Skeletal muscle cell (primary cell): ENCODE results near the gene ASAP2.

Experiments used
- DNase-seq: peaks from one replicate; pipeline ENCODE4 v3.0.0-alpha.2; 2010; ENCODE audit warnings: low read depth
- H3K4me3 ChIP-seq: 2 replicates; pipeline ENCODE4 v1.5.1; 2011; ENCODE audit warnings: low read depth, mild to moderate bottlenecking, control low read depth, low read length, moderate library complexity

ASAP2 gene

DNA sequence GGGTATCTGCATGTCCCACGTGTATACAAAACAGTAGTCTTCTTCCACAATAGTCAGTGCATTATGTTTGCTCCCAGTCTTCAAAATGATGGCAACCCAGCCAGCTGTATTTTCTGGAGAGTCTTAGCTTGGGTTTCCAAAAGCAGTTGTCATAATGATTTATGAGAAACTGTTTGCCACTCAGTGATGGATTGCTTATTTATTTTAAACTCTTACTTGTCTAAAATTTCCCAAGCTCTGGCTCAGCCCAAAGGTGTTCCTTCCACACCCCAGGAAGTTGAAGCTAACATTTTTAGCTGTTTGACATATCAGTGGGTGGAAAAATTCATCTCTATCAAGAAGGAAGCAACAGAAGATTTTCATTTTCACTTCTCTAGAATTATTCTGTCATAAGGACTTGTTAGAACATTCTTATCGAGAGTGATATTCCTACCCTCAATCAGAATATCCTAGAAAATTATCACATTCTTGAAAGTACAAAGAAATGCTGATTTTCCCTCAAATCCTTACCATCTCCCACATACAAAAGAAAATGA is 78.8 kb downstream of the ASAP2 start:
- no peak for DNase-seq
- no peak overlapping the region for H3K4me3 ChIP-seq

DNA sequence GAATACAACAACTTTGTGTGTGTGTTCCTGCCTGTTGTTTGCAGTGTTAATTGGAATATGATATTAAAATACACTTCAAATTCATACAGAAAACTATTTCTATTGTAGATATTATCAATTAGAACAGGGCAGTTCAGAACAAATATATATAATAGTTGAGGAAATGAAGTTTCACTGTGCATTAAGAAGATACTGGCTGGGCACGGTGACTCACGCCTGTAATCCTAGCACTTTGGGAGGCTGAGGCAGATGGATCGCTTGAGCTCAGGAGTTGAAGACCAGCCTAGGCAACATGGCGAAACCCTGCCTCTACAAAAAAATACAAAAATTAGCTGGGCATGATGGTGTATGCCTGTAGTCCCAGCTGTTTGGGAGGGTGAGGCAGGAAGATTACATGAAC is 79.3 kb downstream of the ASAP2 start:
- DNase-seq: no peak
- no peak overlapping the region for H3K4me3 ChIP-seq

DNA sequence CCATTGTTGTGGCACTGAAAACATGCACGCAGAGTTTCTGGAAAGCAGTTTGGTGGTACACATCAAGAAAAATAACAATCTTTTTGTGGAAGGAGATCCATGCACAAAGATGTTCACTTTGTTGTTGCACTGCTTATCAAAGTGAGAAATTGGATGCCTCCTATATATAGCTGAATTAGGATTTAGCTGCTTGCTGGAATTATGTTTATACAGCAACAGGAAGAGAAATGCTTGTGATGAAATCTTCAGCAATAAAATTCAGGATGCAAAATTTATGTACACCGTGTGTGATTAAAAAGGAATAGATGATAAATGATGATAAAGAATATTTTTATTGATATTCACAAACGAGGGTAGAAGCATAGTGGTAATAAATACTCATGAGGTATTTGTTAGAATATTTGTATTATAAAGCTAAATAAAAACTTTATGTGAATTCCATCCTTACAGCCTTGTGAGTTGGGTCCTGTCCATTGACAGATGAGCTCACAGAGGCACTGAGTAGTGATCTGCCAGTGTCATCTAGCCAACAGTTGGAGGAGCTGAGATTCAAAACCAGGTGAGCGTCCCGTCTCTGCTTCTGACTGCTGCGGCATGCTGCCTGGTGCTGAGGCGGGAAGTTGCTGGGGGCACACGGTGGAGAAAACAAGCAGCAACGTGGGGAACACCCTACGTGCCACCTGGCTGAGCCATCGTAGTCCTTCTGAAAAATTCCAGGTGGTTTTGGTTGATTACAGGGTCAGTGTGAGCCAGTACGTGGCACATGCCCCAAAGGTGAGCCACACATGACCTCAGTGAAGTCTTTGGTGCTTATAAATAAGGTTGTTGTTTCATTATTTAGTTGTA is 80.2 kb downstream of the ASAP2 start:
- no peak overlapping the region for H3K4me3 ChIP-seq
- no peak for DNase-seq

DNA sequence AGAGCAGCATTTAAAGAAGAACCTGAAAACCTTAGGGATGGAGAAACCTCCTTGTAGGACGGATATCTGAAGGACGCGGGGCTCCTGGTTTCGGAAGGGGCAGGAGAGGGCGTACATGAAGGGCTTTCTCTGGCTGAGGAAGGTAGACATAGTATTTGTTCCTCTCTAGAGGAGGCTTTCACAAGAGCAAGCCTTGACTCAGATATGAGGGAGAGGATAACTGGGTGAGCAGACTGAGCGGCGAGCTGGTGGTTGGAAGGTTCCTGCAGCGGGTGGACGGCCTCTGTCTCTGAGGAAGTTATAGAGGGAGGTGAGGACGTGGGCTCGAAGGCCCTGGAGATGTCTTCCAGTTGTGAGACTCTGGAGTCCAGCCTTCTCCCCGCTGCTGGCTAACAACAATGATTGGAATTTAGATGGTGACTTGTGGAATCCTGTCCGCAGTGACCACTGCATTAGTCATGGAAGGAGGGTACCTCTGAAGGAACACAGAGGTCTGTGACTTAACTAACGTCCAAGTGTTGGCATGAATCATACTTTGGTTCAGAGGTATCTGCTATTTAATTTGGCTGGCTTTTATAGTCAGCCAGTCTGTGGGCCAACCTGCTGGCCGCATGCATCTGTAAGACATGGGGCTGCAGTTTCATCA is 80.9 kb downstream of the ASAP2 start:
- peak; percentile 97 for DNase-seq
- no peak overlapping the region for H3K4me3 ChIP-seq

DNA sequence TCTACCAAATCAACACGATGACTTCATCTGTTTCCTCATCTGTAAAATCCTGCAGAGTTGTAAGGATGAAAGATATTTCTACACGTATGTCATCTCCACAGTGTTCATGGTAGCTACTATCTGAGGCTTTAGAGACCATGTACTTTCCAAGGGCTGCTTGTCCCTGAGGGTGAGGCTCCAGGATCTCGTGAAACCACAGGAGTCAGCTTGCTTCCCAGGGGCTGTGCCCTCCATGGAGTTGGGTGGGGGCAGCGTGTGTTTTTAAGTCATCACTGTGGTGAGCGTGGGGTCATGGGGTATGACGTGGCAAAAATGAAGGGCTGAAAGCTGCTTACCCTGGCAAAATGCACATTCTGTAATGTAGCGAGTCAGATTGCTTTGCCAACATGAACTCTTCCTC is 81.6 kb downstream of the ASAP2 start:
- no peak overlapping the region for H3K4me3 ChIP-seq
- DNase-seq: peak; percentile 98

DNA sequence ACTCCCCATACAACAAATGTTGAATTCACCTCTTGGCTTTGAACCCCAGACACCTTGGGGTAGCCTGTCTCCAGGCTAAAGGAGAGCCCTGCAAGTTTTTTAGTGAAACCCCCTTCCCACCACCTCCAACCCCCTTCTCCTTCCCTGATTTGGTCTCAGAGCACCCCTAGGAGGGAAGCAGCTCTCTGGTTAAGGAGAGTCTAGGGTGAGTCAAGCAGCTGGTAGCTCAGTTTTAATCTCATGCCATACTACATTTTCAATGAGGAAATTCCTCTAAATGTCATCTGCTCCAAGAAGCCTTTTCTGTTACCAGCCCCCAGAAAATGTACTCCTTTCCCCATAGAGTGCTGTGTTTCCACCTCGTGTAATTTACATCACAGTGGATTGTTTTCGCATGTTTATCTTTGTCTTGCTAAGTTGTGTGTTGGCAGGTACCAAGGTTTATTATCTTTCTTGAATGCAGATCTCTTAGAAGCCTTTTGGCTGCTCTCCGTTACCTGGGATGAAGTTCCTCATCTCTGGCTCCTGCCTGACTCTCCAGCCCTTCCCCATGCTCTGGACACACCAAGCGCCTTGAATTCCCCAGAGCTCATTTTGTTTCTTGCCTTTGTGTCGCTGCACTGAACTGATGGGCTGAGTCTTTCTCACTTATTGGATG is 82.2 kb downstream of the ASAP2 start:
- no peak overlapping the region for H3K4me3 ChIP-seq
- DNase-seq: no peak

DNA sequence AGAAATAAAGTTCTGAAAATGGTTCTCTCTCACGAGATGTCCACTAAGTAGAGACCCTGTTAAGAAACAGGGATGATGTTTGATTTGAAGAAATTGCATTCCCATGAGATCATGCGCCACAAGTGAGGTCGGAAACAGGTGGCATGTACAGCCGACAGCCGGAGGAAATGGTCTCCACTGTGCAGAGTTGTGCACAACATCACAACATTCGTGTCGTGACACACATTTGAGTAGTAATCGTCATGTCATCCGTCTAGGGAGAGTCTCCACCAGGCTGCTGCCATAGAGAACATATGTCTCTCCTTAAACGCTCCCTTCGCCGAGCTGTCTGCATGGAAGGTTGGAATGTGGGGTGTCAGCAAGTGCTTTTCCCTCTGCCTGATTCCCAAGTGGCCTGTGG is 84.7 kb downstream of the ASAP2 start:
- no peak for DNase-seq
- no peak overlapping the region for H3K4me3 ChIP-seq

DNA sequence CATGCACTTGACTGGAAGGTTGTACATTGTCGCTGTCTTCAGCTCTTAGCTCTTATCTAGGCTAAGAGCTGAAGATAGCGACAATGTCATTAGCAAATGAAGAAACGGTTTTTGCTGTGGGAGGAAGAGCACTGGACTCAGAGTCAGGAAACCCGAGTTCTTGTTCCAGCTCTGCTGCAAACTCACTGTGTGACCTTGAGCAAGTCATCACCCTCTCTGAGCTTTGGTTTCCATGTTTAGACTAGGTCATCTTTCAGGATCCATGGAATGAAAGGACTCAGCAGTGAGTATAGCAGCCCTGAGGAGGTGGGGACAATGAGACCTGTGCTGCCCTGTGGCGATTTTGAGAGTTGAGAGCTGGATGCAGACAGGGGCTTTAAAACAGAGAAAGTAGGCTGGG is 85.3 kb downstream of the ASAP2 start:
- H3K4me3 ChIP-seq: no peak overlapping the region
- no peak for DNase-seq

DNA sequence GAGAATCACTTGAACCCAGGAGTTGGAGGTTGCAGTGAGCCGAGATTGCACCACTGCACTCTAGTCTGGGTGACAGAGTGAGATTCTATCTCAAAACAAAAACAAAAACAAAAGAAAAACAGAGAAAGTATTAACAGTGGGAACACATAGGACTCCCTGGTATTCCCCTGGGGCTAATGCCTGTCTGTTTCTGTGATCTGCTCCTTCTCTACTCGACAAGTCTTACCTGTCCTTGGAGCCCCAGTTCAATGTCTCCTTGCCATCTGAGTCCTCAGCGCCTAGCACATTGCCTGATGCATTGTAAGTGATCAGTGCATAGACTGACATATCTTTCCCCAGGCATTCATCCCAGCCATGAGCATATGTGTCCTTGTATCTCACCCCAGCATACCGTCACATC is 85.8 kb downstream of the ASAP2 start:
- no peak overlapping the region for H3K4me3 ChIP-seq
- DNase-seq: no peak

DNA sequence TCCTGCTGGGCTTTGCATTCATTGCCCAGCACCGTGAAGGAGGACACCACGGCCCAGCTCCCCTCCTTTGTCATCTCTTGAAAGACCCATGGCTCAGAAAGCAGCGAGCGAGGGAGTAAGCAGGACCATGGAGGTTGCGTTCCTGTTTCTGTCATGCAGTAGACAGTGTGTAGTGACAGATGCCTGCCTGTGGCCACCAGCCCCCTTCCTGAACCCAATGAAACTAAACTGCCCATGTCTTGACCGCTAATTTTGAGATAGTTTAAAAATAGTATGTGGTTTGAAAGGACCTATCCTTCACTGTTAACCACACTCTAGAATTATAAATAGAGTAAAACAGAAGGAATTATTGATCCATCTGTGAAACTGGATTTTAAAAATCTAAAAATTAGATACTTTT is 88.2 kb downstream of the ASAP2 start:
- no peak overlapping the region for H3K4me3 ChIP-seq

DNA sequence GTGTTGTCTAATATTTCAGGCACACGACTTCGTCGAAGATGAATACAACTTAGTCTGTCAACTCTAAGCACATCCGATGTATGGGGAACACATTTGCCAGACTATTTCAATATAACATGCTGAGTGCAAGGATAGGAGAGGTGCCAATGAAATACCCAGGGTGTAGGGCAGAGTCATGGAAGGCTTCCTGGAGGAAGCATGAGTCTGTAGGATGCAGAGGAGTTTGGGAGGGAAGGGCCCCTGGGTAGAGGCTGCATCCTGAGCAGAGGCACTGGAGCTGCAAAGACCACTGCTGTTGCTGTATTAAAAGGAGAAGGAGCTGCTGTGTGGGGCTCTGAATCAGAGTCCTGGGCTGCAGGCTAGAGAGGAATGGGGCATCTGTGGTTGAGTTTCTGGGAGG is 89.9 kb downstream of the ASAP2 start:
- no peak overlapping the region for H3K4me3 ChIP-seq

More for the DNA sequence above, 88.2 kb downstream of the ASAP2 start:
- DNase-seq: no peak

DNA sequence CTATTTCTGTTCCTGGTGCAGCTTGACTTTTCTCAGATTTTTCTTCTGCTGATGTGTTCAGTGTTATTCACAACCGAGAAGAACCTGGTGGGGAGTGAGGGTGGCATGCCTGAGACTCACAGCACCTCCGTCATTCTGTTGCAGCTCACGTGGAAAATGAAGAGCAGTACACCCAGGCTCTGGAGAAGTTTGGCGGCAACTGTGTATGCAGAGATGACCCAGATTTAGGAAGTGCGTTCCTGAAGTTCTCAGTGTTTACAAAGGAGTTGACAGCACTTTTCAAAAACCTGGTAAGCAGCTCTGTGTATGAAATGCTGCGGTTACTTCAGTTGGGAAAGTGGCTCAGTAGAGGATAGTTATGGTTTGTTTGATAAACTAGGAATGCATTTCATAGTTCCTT is 90.5 kb downstream of the ASAP2 start:
- DNase-seq: no peak

More for the DNA sequence above, 89.9 kb downstream of the ASAP2 start:
- DNase-seq: no peak

DNA sequence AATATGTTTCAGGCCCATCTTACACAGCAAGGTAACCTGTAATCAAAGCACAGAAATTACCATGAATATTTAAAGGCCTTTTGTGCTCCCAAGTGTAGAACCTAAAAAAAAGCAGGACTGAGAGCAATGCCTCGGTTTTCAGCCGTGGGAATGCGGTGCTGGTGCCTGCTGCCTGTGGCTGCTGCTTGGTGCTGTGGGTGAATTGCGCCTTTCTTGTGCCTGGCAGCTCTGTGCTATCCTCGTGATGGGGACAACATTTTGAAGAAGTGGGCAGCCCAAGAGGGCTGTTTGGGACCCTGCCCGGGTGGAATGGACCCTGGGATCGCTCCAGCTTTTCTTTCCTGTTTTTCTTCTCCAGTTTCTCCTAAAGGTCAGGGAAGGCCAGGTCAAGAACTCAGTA is 91.2 kb downstream of the ASAP2 start:
- no peak overlapping the region for H3K4me3 ChIP-seq
- DNase-seq: no peak

More for the DNA sequence above, 90.5 kb downstream of the ASAP2 start:
- no peak overlapping the region for H3K4me3 ChIP-seq

DNA sequence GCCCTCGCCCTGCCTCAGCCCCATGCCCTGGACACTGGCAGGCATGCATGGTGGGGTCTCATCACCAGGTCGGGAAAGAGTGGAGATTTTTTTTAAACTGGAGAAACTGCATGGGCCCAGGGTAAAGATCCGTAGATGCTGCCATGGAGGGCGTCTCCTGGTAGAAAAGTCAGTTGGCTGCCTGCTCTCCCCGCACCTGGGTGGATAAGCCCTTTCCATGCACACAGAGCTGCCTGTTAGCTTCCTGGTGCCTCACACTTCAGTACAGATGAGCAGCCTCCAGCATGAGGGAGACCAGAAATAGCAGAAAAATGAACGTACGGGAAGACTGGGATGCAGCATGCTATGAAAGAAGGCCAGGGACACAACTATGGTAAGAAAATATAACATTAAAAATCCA is 92.0 kb downstream of the ASAP2 start:
- H3K4me3 ChIP-seq: no peak overlapping the region
- no peak for DNase-seq

DNA sequence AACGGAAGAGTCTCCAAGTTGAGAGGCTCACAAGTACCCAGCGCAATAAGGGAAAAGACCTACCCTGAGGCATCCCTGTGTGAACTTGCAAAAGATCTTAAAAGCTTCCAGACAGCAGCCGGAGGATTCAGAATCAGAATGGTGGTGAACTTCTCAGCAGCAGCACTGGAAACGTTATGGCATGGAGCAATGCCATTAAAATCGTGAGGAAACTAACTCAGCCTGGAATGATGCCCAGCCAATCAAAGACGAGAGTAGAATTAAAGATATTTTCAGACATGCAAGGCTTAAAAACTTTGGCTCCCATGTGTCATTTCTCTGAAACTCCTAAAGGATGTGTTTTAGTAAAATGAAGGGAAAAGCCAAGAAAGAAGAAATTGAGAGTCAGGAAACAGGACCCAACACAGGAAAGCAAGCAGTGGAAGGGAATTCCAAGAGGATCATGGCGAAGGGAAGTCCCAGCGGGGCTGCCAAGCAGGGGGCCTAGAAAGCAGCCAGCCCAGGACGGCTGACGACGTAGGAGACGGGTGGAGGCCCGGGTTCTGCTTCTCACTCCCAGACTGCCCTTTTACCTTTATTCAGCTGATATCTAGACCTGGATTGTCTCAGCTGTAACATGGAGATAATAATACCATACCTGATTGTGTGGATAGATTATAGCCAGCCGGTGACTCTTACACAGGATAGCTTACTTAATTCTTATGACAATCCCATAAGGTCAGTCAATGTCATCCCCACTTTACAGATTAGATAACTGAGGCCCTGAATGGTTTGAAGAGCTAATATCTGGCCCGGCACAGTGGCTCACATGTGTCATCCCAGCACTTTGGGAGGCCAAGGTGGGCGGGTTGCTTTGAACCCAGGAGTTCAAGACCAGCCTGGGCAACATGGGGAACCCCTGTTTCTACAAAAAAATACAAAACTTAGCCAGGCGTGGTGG is 92.8 kb downstream of the ASAP2 start:
- H3K4me3 ChIP-seq: no peak overlapping the region
- no peak for DNase-seq

DNA sequence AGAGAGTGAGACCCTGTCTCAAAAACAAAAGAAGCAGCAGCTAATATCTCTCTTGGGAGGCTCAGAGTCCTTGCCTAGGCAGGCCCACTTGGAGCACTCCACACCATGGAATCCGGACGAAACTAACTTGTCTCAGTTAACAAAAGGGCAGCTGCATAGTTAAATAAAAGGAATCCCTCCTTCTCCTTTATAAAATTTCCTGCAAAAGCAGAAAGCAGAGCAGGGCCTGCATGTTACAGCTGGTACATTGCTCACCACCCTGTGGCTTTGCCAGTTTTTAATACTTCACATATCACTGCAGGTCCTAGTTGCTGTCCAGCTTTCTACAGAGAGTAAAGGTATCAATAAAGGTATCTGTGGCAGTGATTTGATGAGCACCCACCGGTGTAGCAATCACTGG is 93.6 kb downstream of the ASAP2 start:
- DNase-seq: no peak
- H3K4me3 ChIP-seq: no peak overlapping the region

DNA sequence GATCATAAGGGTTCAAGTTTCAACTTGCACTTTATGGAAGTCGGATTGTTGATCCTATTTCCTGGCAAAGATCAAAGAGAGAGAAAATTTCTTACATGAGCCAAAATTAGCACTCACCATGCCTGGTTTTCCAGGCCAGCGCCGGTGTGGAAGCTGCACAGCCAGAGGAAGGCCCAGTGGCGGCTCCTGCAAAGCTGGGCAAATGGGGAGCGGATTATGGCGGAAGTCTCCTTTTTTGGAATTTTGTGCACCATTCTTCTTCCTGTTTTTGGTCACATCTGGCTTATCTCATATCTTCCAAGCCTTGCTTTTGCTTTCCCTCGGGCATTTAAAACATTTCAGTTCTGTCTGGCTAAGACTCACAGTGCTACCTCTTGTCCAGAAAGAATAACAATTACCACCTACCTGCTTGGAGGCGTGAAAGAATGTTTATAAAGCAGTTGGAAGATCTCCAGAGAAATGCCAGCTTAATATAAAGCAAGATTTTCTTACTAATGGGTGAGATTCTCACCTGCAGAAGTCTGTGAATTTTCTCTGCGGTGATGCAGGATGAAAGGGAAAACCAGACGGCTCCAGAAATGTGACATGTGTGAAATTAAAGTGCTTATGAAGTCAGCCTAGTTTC is 94.3 kb downstream of the ASAP2 start:
- DNase-seq: no peak
- no peak overlapping the region for H3K4me3 ChIP-seq

DNA sequence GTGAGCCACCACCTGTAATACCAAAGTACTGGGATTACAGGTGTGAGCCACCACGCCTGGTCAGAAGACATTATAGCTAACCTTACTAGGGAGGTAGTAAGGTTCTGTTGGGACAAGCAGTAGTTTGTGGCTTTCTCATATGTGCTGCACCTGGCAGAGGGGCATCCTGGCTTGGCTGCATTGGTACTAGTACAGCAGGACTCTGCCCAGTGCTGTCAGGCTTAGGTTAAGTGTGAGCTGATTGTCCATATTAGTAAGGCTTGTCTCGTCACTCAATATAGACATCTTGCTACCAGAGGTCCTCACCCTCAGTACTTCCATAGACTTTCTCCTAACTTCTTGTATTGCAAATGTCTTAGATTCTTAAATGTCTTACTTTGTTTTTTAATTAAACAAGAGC is 96.1 kb downstream of the ASAP2 start:
- H3K4me3 ChIP-seq: no peak overlapping the region
- DNase-seq: no peak
